ENCODE data around the gene IBA57.

DNA sequence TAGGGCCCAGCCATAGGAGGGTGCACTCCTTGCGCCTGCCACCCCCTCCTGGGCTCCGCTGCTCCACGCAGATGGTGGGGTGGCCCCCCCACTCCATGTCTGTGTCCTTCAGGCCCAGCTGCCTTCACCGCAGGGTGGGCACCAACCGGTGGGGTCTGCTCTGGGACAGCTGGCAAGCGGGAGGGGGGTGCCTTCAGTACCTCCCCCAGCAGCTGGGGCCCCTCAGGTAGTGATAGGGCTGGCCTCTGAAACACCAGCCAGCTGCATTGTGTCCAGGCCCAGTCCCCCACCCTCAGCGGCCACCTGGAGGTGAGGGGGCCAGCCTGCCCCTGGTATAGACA, 15.5 kb upstream of the IBA57 start:
- TF ChIP-seq, protein P1, sequence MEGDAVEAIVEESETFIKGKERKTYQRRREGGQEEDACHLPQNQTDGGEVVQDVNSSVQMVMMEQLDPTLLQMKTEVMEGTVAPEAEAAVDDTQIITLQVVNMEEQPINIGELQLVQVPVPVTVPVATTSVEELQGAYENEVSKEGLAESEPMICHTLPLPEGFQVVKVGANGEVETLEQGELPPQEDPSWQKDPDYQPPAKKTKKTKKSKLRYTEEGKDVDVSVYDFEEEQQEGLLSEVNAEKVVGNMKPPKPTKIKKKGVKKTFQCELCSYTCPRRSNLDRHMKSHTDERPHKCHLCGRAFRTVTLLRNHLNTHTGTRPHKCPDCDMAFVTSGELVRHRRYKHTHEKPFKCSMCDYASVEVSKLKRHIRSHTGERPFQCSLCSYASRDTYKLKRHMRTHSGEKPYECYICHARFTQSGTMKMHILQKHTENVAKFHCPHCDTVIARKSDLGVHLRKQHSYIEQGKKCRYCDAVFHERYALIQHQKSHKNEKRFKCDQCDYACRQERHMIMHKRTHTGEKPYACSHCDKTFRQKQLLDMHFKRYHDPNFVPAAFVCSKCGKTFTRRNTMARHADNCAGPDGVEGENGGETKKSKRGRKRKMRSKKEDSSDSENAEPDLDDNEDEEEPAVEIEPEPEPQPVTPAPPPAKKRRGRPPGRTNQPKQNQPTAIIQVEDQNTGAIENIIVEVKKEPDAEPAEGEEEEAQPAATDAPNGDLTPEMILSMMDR (IDR thresholded peaks at IDR 0.05), result no peak
- TF ChIP-seq ZFX (IDR thresholded peaks at IDR 0.05; ENCODE audit: borderline replicate concordance), result no peak

Data from 22Rv1 (cell line).